Progenitor cell of endocrine pancreas (in vitro differentiated cells): ENCODE data around the gene TOLLIP. TPM values are rescaled to one million over a fixed set of nuclear protein-coding genes. Genes with fewer than 3 reads are reported as not detected.

ENCODE experiments used
- DNase-seq: peaks from one replicate; pipeline ENCODE4 v3.0.0; 2021; ENCODE audit warnings: low spot score; ENCODE audit not compliant: unreplicated experiment
- H3K27ac Mint-ChIP-seq: 2 replicates; pipeline ENCODE4 v1.8.0; 2021; ENCODE audit warnings: mild to moderate bottlenecking, moderate library complexity, mixed read lengths
- H3K27me3 Mint-ChIP-seq: 2 replicates; pipeline ENCODE4 v1.8.0; 2021; ENCODE audit warnings: mixed read lengths
- H3K36me3 Mint-ChIP-seq: 2 replicates; pipeline ENCODE4 v1.8.0; 2022; ENCODE audit warnings: mixed read lengths; ENCODE audit not compliant: insufficient read depth
- H3K4me1 Mint-ChIP-seq: 2 replicates; pipeline ENCODE4 v1.8.0; 2021; ENCODE audit warnings: low read depth, mixed read lengths
- H3K4me3 Mint-ChIP-seq: 2 replicates; pipeline ENCODE4 v1.8.0; 2021; ENCODE audit warnings: low read depth, mild to moderate bottlenecking, moderate library complexity, mixed read lengths
- H3K9me3 Mint-ChIP-seq: 2 replicates; pipeline ENCODE4 v1.8.0; 2021; ENCODE audit warnings: low read depth, mixed read lengths
- total RNA-seq: library from RNA; stranded (reverse); gene quantifications from 2 replicates; pipeline ENCODE4 v1.2.1, GENCODE V29; 2021
- TF ChIP-seq, protein P1 (sequence below): fragments of 200-600 bp; sonication (generic); IDR thresholded peaks from one replicate; pipeline ENCODE4 v1.5.0; 2021; ENCODE audit warnings: antibody characterized with exemption, mild to moderate bottlenecking; ENCODE audit not compliant: unreplicated experiment

TOLLIP gene
- total RNA-seq, 1 donor from 2014 or later = 44.4 TPM

DNA sequence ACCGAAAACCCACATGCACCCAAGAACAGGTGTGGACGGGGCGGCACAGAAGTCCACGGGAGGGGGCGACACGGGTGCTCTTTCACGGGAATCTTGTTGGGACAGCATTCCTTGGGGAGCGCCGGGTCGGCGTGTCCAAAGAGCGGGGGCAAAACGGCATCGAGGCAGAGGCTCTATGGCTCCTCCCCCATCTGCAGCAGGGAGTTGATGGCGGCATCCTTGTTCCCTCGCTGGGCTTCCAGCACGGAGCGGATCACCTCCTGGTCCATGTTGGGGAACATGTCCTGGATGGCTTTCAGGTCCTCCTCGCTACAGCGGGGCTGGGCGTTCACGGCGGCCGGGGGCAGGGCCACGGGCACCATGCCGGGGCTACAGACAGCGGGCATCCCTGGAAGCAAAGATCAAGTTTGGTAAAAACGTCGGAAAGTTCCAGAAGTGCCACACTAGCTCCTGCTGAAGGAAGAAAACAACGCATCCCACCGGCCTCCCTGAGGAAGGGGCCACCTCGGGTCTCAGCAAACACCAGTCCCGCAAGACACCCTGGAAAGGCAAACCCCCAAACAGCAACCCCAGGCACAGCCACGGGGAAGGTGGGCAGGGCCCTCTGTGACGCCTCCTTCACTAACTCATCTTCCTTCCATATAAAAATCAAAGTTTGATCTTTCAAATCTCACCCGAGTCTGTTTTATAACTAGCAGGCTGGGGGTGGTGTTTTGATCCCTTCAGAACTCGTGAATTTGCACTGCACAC lies 32.4 kb downstream of the TOLLIP start:
- Mint-ChIP-seq H3K4me1 (no peaks in the 10 kb centered on the region), H3K9me3 (no peaks in the 10 kb centered on the region)

DNA sequence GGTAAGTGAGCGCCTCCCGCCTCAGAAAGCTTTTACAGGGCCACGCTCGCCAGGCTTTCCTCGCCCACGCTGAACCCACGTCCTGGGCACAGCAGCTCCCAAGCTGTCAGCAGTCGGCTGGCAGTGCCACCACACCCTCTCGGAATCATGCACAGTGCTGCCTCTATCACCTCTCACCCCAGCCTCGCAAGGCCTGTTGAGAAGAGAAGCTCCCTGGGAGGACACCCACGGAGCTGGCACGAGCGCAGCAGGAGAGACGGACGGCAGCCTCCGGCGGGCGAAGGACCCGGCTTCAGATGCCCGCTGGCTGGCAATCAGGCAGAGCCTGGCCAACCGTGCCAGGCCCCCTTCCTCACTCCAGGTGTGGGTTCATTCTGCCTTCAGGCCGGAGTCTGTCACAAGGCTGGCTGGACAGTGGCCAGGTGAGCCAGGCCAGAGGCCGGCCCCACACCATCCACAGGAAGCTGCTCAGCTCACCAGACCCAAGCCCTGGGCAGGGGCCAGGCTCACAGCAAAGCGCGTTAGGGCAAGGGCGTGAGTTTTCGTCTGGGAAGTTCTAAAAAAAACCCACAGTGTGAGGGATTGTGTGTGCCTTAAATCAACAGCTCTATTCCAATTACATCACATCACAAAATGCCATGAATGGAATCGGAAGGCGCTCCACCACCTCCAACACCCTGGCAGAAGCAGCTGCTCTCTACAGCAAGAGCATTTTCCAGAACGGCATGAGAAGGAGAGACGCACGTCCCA lies 33.2 kb downstream of the TOLLIP start:
- H3K27ac Mint-ChIP-seq = no peak overlapping the region
- TF ChIP-seq, protein P1, sequence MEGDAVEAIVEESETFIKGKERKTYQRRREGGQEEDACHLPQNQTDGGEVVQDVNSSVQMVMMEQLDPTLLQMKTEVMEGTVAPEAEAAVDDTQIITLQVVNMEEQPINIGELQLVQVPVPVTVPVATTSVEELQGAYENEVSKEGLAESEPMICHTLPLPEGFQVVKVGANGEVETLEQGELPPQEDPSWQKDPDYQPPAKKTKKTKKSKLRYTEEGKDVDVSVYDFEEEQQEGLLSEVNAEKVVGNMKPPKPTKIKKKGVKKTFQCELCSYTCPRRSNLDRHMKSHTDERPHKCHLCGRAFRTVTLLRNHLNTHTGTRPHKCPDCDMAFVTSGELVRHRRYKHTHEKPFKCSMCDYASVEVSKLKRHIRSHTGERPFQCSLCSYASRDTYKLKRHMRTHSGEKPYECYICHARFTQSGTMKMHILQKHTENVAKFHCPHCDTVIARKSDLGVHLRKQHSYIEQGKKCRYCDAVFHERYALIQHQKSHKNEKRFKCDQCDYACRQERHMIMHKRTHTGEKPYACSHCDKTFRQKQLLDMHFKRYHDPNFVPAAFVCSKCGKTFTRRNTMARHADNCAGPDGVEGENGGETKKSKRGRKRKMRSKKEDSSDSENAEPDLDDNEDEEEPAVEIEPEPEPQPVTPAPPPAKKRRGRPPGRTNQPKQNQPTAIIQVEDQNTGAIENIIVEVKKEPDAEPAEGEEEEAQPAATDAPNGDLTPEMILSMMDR = no peak
- no peaks in the 10 kb centered on the region for H3K4me1 Mint-ChIP-seq
- no peak overlapping the region for H3K4me3 Mint-ChIP-seq
- H3K27me3 Mint-ChIP-seq = no peaks in the 10 kb centered on the region
- H3K36me3 Mint-ChIP-seq = peaks cover 9% of the 10 kb centered on the region
- no peak for DNase-seq
- H3K9me3 Mint-ChIP-seq = no peaks in the 10 kb centered on the region

More for the DNA sequence above, 32.4 kb downstream of the TOLLIP start:
- Mint-ChIP-seq H3K4me3 (no peak overlapping the region), H3K27ac (no peak overlapping the region), H3K27me3 (no peaks in the 10 kb centered on the region), H3K36me3 (peaks cover 9% of the 10 kb centered on the region)
- TF ChIP-seq, protein P1 = no peak
- no peak for DNase-seq

- peaks cover 9% of the 10 kb centered on the region for H3K36me3 Mint-ChIP-seq
- no peak overlapping the region for H3K27ac Mint-ChIP-seq
- DNase-seq = no peak
- H3K4me1 Mint-ChIP-seq = no peaks in the 10 kb centered on the region
- TF ChIP-seq, protein P1 = no peak
- H3K9me3 Mint-ChIP-seq = no peaks in the 10 kb centered on the region
- no peaks in the 10 kb centered on the region for H3K27me3 Mint-ChIP-seq
- H3K4me3 Mint-ChIP-seq = no peak overlapping the region
These were observed 34.4 kb downstream of the TOLLIP start for GRCh38 chr11:1275021-1275420.

- Mint-ChIP-seq H3K36me3 (peaks cover 9% of the 10 kb centered on the region), H3K9me3 (no peaks in the 10 kb centered on the region), H3K27ac (no peak overlapping the region), H3K4me1 (no peaks in the 10 kb centered on the region), H3K4me3 (no peak overlapping the region), H3K27me3 (no peaks in the 10 kb centered on the region)
- DNase-seq = no peak
- TF ChIP-seq, protein P1 = no peak
These were observed 34.9 kb downstream of the TOLLIP start for GRCh38 chr11:1274501-1274900.

GRCh38 chr11:1272531-1272930 lies 36.9 kb downstream of the TOLLIP start:
- no peak overlapping the region for H3K4me3 Mint-ChIP-seq

More at GRCh38 chr11:1272531-1272930, 36.9 kb downstream of the TOLLIP start:
- H3K4me1 Mint-ChIP-seq = no peaks in the 10 kb centered on the region
- no peaks in the 10 kb centered on the region for H3K27me3 Mint-ChIP-seq
- DNase-seq = no peak
- no peaks in the 10 kb centered on the region for H3K9me3 Mint-ChIP-seq
- TF ChIP-seq, protein P1 = no peak
- no peak overlapping the region for H3K27ac Mint-ChIP-seq
- H3K36me3 Mint-ChIP-seq = peaks cover 8% of the 10 kb centered on the region
